SK-N-SH (cell line): Measurements from ENCODE around the gene PLA2G4E. TPM values are rescaled to one million over a fixed set of nuclear protein-coding genes. Genes with fewer than 3 reads are reported as not detected.

Experiments
- CTCF ChIA-PET: fragments of 300-600, 350-600 bp; formaldehyde crosslinking; extraction: SDS; loops from one replicate; lab custom pipeline; 2021; lab: Yijun Ruan, JAX
- POLR2A ChIA-PET: fragments of 350-600 bp; sonication (Branson Sonifier 250); formaldehyde crosslinking; extraction: SDS; loops from one replicate; lab custom pipeline; 2020; ENCODE audit warnings: antibody characterized with exemption, inconsistent platforms; lab: Yijun Ruan, JAX
- DNase-seq: peaks from one replicate; pipeline ENCODE4 v3.0.0; 2012
- H2AFZ ChIP-seq: fragments of 200-600 bp; sonication (generic); 2 replicates; pipeline ENCODE4 v1.8.1; 2016; ENCODE audit warnings: antibody characterized with exemption, mild to moderate bottlenecking, low read depth
- H3F3A ChIP-seq: fragments of 200-600 bp; sonication (generic); replicated peaks from 2 replicates; pipeline ENCODE3; 2016; ENCODE audit warnings: antibody characterized with exemption, mild to moderate bottlenecking; ENCODE audit not compliant: insufficient read depth
- H3K27ac ChIP-seq, 2 experiments: fragments of 200-500 bp in 1 of 2; fragments of 200-600 bp in 1 of 2; sonication (Bioruptor generic) in 1 of 2; sonication (generic), shearing (Covaris generic) in 1 of 2; 2 replicates each; pipeline versions ENCODE4 v1.5.1 to v1.6.1; 2014 to 2016; ENCODE audit warnings: low read depth in 2 of 2, inconsistent platforms in 1 of 2, low read length in 1 of 2, mild to moderate bottlenecking in 1 of 2, mixed read lengths in 1 of 2
- H3K27me3 ChIP-seq: fragments of 200-600 bp; sonication (generic), shearing (Covaris generic); 2 replicates; pipeline ENCODE4 v1.6.1; 2016; ENCODE audit warnings: mixed run types; ENCODE audit not compliant: insufficient read depth
- H3K36me3 ChIP-seq, 2 experiments: fragments of 200-500 bp in 1 of 2; fragments of 200-600 bp in 1 of 2; sonication (Bioruptor generic) in 1 of 2; sonication (generic) in 1 of 2; replicated peaks in 1 of 2; 2 replicates each; pipeline versions ENCODE3 to v1.5.1; 2014 to 2016; ENCODE audit warnings: low read length in 1 of 2, mild to moderate bottlenecking in 1 of 2; ENCODE audit not compliant: insufficient read depth in 2 of 2, control insufficient read depth in 1 of 2
- H3K4me1 ChIP-seq, 2 experiments: fragments of 200-500 bp in 1 of 2; fragments of 200-600 bp in 1 of 2; sonication (Bioruptor generic) in 1 of 2; sonication (generic), shearing (Covaris generic) in 1 of 2; 2 replicates each; pipeline versions ENCODE4 v1.5.1 to v1.6.1; 2014 to 2016; ENCODE audit warnings: low read depth in 1 of 2, low read length in 1 of 2, mixed run types in 1 of 2; ENCODE audit not compliant: insufficient read depth in 2 of 2, control insufficient read depth in 1 of 2
- H3K4me2 ChIP-seq: fragments of 200-600 bp; sonication (generic), shearing (Covaris generic); 2 replicates; pipeline ENCODE4 v1.6.1; 2017; ENCODE audit warnings: mixed run types
- H3K4me3 ChIP-seq, 2 experiments: fragments of 200-500 bp in 1 of 2; fragments of 200-600 bp in 1 of 2; sonication (Bioruptor generic) in 1 of 2; sonication (generic), shearing (Covaris generic) in 1 of 2; 2 replicates each; pipeline versions ENCODE4 v1.5.1 to v1.8.1; 2014 to 2016; ENCODE audit warnings: low read depth in 2 of 2, inconsistent platforms in 1 of 2, low read length in 1 of 2, mild to moderate bottlenecking in 1 of 2, mixed read lengths in 1 of 2, moderate library complexity in 1 of 2
- H3K79me2 ChIP-seq: fragments of 200-600 bp; sonication (generic); 2 replicates; pipeline ENCODE4 v1.8.1; 2017; ENCODE audit warnings: mild to moderate bottlenecking; ENCODE audit not compliant: insufficient read depth
- H3K9ac ChIP-seq: fragments of 200-600 bp; sonication (generic); 2 replicates; pipeline ENCODE4 v1.6.1; 2017; ENCODE audit warnings: mixed run types
- H3K9me2 ChIP-seq: fragments of 200-600 bp; sonication (generic); 2 replicates; pipeline ENCODE4 v1.6.1; 2017; ENCODE audit warnings: mixed run types
- H3K9me3 ChIP-seq: fragments of 200-600 bp; sonication (generic); 2 replicates; pipeline ENCODE4 v1.6.1; 2017; ENCODE audit warnings: mixed run types, mild to moderate bottlenecking, moderate library complexity
- H4K20me1 ChIP-seq: fragments of 200-600 bp; sonication (generic); 2 replicates; pipeline ENCODE4 v1.6.1; 2017; ENCODE audit warnings: mild to moderate bottlenecking, mixed run types; ENCODE audit not compliant: insufficient read depth
- ELF1 ChIP-seq: IDR thresholded peaks from 2 replicates; pipeline ENCODE4 v1.4.0; 2012
- FOSL2 ChIP-seq: IDR thresholded peaks from 2 replicates; pipeline ENCODE4 v1.4.0; 2012; ENCODE audit warnings: low read depth, mild to moderate bottlenecking, moderate library complexity, borderline replicate concordance
- FOXM1 ChIP-seq: IDR thresholded peaks from 2 replicates; pipeline ENCODE4 v1.4.0; 2012; ENCODE audit warnings: low read depth, mild to moderate bottlenecking
- IRF3 ChIP-seq: fragments of 150-350 bp; IDR thresholded peaks from 2 replicates; pipeline ENCODE4 v1.6.1; 2016; ENCODE audit warnings: mild to moderate bottlenecking, low read depth, low read length
- MEF2A ChIP-seq: IDR thresholded peaks from 2 replicates; pipeline ENCODE4 v1.4.0; 2012; ENCODE audit warnings: low read depth, borderline replicate concordance
- NFIC ChIP-seq: IDR thresholded peaks from 2 replicates; pipeline ENCODE4 v1.4.0; 2012; ENCODE audit warnings: borderline replicate concordance
- PBX3 ChIP-seq: IDR thresholded peaks from 2 replicates; pipeline ENCODE4; 2012
- POLR2AphosphoS5 ChIP-seq: IDR thresholded peaks from 2 replicates; pipeline ENCODE4 v1.6.1; 2012; ENCODE audit warnings: low read depth, low read length
- RAD21 ChIP-seq: IDR thresholded peaks from 2 replicates; pipeline ENCODE4 v1.6.1; 2012; ENCODE audit warnings: mild to moderate bottlenecking, low read length
- RXRA ChIP-seq: IDR thresholded peaks from 2 replicates; pipeline ENCODE4 v1.4.0; 2012; ENCODE audit warnings: low read depth, mild to moderate bottlenecking, borderline replicate concordance
- TEAD4 ChIP-seq: IDR thresholded peaks from 2 replicates; pipeline ENCODE4 v1.4.0; 2012; ENCODE audit warnings: mild to moderate bottlenecking, borderline replicate concordance; ENCODE audit not compliant: insufficient read depth
- USF2 ChIP-seq: fragments of 150-350 bp; IDR thresholded peaks from 2 replicates; pipeline ENCODE4 v1.6.1; 2017; ENCODE audit warnings: antibody characterized with exemption, low read length, low read depth, borderline replicate concordance
- YY1 ChIP-seq: IDR thresholded peaks from 2 replicates; pipeline ENCODE4 v1.4.0; 2012; ENCODE audit warnings: low read depth, mild to moderate bottlenecking
- WGBS: methylation state at CpG from one replicate; pipeline ENCODE4 v1.1.6; 2017; ENCODE audit warnings: low lambda C conversion rate; 5-methylcytosine and 5-hydroxymethylcytosine counted together
- polyA plus RNA-seq, 3 experiments: library from polyadenylated mRNA; depleted of rRNA; stranded (reverse); fragments of >200 nt; gene quantifications; 2 replicates each; pipeline ENCODE4 v1.2.3, GENCODE V29; 2012
- TF ChIP-seq, protein P1 (sequence below): IDR thresholded peaks from 2 replicates; pipeline ENCODE4 v1.6.1; 2012; ENCODE audit warnings: mild to moderate bottlenecking, low read depth, low read length, moderate library complexity
- TF ChIP-seq, protein P2 (sequence below): IDR thresholded peaks from 2 replicates; pipeline ENCODE4 v1.4.0; 2012; ENCODE audit warnings: low read depth, borderline replicate concordance
- TF ChIP-seq, protein P3 (sequence below): fragments of 200-600 bp; sonication (generic); IDR thresholded peaks from 2 replicates; pipeline ENCODE4 v1.6.1; 2017; ENCODE audit warnings: antibody characterized with exemption, mild to moderate bottlenecking, moderate library complexity

PLA2G4E gene
- polyA plus RNA-seq, 1 of the 3 experiments (the other 2 are of a cell fraction) = not detected

DNA sequence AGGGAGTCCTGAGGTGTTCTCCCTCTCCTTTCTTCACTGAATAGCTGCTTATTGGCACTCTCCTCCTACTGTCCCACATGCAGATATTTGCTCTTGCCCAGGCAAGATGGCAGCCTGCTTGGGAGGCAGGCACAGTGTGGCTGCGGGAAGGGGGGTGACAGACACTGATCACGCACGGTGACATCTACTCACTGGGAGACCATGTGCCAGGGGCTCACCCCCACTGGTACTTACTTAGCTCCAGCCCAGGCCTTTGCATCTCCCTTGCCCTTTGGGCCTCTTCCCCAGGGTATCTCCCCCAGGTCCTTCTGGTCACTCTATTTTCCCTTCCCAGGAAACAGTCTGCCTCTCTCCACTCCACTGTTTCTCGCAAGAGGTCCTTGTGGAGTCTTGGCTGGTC lies 6.4 kb downstream of the PLA2G4E start (continued):
- TF ChIP-seq USF2 = no peak

DNA sequence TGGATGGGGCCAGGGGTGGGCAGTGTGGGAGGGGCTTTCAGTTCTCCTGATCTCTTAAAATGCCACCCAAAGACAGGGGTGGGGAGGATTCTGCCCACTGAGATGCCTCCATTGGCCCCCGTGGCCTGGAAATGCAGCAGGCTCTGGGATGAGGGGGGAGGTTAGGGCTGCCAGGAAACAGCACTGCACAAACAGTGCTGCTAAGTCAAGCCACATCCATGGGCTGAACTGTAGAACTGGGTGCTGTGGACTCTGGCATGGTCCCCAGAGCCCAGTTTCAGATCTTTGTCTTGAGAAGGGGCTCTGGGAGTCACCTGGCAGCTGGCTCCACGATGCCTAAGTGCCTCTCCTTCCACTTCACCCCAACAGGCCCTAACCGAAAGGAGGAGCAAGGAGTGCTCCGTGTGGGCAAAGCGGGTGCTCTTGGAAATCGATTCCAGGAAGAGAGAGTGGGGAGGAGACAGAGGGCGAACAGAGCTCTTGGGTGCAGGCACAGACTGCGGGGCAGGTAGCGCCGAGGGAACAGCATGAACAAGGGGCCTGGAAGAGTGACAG lies 7.8 kb downstream of the PLA2G4E start:
- H3K9me2 ChIP-seq = no peaks in the 10 kb centered on the region
- H3K4me3 ChIP-seq = no peak overlapping the region
- H3F3A ChIP-seq = no peaks in the 10 kb centered on the region
- H3K4me2 ChIP-seq = no peak overlapping the region
- ChIA-PET CTCF (interaction anchor here (1.0 to 1.6 kb wide), 2 partner anchors 23 to 44 kb away, joined by 5 to 6 read pairs; no protein-coding TSS in a partner anchor), POLR2A (no interaction called here)
- peaks cover 9% of the 10 kb centered on the region; the same call in 1 of the 2 replicates for H3K27me3 ChIP-seq
- H4K20me1 ChIP-seq = no peaks in the 10 kb centered on the region
- no peaks in the 10 kb centered on the region for H3K9me3 ChIP-seq
- H3K27ac ChIP-seq = no peak overlapping the region
- WGBS = 69% methylated on average over 10 of the region's 10 CpGs
- TF ChIP-seq ELF1 = no peak
- no peak for TF ChIP-seq RAD21
- no peak for TF ChIP-seq RXRA
- TF ChIP-seq YY1 = no peak
- no peak for TF ChIP-seq TEAD4
- TF ChIP-seq FOSL2 = no peak
- TF ChIP-seq FOXM1 = no peak
- TF ChIP-seq PBX3 = no peak
- TF ChIP-seq, protein P1, sequence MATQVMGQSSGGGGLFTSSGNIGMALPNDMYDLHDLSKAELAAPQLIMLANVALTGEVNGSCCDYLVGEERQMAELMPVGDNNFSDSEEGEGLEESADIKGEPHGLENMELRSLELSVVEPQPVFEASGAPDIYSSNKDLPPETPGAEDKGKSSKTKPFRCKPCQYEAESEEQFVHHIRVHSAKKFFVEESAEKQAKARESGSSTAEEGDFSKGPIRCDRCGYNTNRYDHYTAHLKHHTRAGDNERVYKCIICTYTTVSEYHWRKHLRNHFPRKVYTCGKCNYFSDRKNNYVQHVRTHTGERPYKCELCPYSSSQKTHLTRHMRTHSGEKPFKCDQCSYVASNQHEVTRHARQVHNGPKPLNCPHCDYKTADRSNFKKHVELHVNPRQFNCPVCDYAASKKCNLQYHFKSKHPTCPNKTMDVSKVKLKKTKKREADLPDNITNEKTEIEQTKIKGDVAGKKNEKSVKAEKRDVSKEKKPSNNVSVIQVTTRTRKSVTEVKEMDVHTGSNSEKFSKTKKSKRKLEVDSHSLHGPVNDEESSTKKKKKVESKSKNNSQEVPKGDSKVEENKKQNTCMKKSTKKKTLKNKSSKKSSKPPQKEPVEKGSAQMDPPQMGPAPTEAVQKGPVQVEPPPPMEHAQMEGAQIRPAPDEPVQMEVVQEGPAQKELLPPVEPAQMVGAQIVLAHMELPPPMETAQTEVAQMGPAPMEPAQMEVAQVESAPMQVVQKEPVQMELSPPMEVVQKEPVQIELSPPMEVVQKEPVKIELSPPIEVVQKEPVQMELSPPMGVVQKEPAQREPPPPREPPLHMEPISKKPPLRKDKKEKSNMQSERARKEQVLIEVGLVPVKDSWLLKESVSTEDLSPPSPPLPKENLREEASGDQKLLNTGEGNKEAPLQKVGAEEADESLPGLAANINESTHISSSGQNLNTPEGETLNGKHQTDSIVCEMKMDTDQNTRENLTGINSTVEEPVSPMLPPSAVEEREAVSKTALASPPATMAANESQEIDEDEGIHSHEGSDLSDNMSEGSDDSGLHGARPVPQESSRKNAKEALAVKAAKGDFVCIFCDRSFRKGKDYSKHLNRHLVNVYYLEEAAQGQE = no peak
- TF ChIP-seq, protein P2, sequence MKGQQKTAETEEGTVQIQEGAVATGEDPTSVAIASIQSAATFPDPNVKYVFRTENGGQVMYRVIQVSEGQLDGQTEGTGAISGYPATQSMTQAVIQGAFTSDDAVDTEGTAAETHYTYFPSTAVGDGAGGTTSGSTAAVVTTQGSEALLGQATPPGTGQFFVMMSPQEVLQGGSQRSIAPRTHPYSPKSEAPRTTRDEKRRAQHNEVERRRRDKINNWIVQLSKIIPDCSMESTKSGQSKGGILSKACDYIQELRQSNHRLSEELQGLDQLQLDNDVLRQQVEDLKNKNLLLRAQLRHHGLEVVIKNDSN = no peak
- no peak for TF ChIP-seq POLR2AphosphoS5
- TF ChIP-seq, protein P3, sequence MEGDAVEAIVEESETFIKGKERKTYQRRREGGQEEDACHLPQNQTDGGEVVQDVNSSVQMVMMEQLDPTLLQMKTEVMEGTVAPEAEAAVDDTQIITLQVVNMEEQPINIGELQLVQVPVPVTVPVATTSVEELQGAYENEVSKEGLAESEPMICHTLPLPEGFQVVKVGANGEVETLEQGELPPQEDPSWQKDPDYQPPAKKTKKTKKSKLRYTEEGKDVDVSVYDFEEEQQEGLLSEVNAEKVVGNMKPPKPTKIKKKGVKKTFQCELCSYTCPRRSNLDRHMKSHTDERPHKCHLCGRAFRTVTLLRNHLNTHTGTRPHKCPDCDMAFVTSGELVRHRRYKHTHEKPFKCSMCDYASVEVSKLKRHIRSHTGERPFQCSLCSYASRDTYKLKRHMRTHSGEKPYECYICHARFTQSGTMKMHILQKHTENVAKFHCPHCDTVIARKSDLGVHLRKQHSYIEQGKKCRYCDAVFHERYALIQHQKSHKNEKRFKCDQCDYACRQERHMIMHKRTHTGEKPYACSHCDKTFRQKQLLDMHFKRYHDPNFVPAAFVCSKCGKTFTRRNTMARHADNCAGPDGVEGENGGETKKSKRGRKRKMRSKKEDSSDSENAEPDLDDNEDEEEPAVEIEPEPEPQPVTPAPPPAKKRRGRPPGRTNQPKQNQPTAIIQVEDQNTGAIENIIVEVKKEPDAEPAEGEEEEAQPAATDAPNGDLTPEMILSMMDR = no peak
- no peak for TF ChIP-seq NFIC
- TF ChIP-seq IRF3 = no peak
- no peak for TF ChIP-seq MEF2A
- no peak overlapping the region for H3K9ac ChIP-seq
- DNase-seq = no peak
- no peaks in the 10 kb centered on the region for H3K36me3 ChIP-seq
- H3K4me1 ChIP-seq = peaks cover 0 to 2% of the 10 kb centered on the region in 2 experiments; a peak in 1 of 4 replicates
- H3K79me2 ChIP-seq = no peaks in the 10 kb centered on the region
- no peak overlapping the region for H2AFZ ChIP-seq
